K562 (cell line): Measurements from ENCODE around the gene PRR29. TPM values are rescaled to one million over a fixed set of nuclear protein-coding genes. Genes with fewer than 3 reads are reported as not detected.
A peak's percentile ranks its signal among the peaks of the same experiment; 100 is the strongest.

Source experiments
- ARID1B ChIP-seq: fragments of 450-650 bp; IDR thresholded peaks from 2 replicates; pipeline ENCODE4 v1.6.1; 2016; ENCODE audit warnings: antibody characterized with exemption, mild to moderate bottlenecking, inconsistent platforms
- ATF3 ChIP-seq, 2 experiments: fragments of 450-650 bp in 1 of 2; sonication (generic) in 1 of 2; formaldehyde crosslinking in 1 of 2; IDR thresholded peaks in 1 of 2; conservative IDR thresholded peaks in 1 of 2; 2 replicates each; pipeline versions ENCODE4 v1.6.1 to v1.8.1; 2016 to 2023; ENCODE audit warnings: mild to moderate bottlenecking in 2 of 2, moderate library complexity in 2 of 2, inconsistent platforms in 1 of 2, missing genetic modification reagents in 1 of 2
- CGGBP1 ChIP-seq: fragments of 250-450 bp; sonication (Bioruptor Pico); IDR thresholded peaks from 2 replicates; pipeline ENCODE4 v1.9.0; 2021; ENCODE audit warnings: mild to moderate bottlenecking
- ESRRB ChIP-seq: fragments of 250-450 bp; sonication (Bioruptor Pico); IDR thresholded peaks from 2 replicates; pipeline ENCODE4 v1.5.0; 2020; ENCODE audit warnings: mild to moderate bottlenecking, moderate library complexity, borderline replicate concordance
- HMG20A ChIP-seq: fragments of 450-650 bp; formaldehyde crosslinking; conservative IDR thresholded peaks from 2 replicates; pipeline ENCODE4 v1.4.0; 2020; ENCODE audit warnings: mild to moderate bottlenecking, mixed read lengths
- NKRF ChIP-seq: fragments of 450-650 bp; IDR thresholded peaks from 2 replicates; pipeline ENCODE4 v1.6.1; 2016; ENCODE audit warnings: borderline replicate concordance
- NRF1 ChIP-seq, 2 experiments: fragments of 450-650 bp; IDR thresholded peaks in 1 of 2; conservative IDR thresholded peaks in 1 of 2; 2 replicates each; pipeline ENCODE4 v1.6.1; 2014; ENCODE audit warnings: mild to moderate bottlenecking in 2 of 2
- PRDM10 ChIP-seq: fragments of 450-650 bp; IDR thresholded peaks from 2 replicates; pipeline ENCODE4 v1.6.1; 2018; ENCODE audit not compliant: partially characterized antibody
- SMARCA5 ChIP-seq: fragments of 450-650 bp; IDR thresholded peaks from 2 replicates; pipeline ENCODE4 v1.6.1; 2016
- SMARCB1 ChIP-seq: IDR thresholded peaks from 2 replicates; pipeline ENCODE4 v1.6.1; 2011; ENCODE audit warnings: improper control_type of control experiment, low read depth; ENCODE audit not compliant: insufficient read length
- SP1 ChIP-seq: sonication (generic); formaldehyde crosslinking; IDR thresholded peaks from 2 replicates; pipeline ENCODE4 v1.8.1; 2022; ENCODE audit warnings: mild to moderate bottlenecking, missing genetic modification reagents
- SREBF2 ChIP-seq: sonication (generic); formaldehyde crosslinking; IDR thresholded peaks from 2 replicates; pipeline ENCODE4 v1.4.0; 2020; ENCODE audit warnings: mild to moderate bottlenecking, missing genetic modification reagents
- TBP ChIP-seq: optimal IDR thresholded peaks from 2 replicates; pipeline ENCODE3; 2011; ENCODE audit warnings: low read depth, low read length, improper control_type of control experiment
- TEAD4 ChIP-seq, 2 experiments: sonication (generic) in 1 of 2; formaldehyde crosslinking in 1 of 2; IDR thresholded peaks; 2 replicates each; pipeline versions ENCODE4 v1.6.1 to v1.8.0; 2012 to 2022; ENCODE audit warnings: borderline replicate concordance in 1 of 2, inconsistent platforms in 1 of 2, low read length in 1 of 2, mild to moderate bottlenecking in 1 of 2, missing genetic modification reagents in 1 of 2
- polyA plus RNA-seq, 8 experiments: library from polyadenylated mRNA; depleted of rRNA in 4 of 8; stranded (reverse) in 5 of 8; unstranded in 3 of 8; fragments of >200 nt; fragmentation: Nextera tagmentation in 2 of 8; fragmentation: Illumina TruSeq in 1 of 8; extraction: Ambion mirVana in 2 of 8; extraction: Trizol in 1 of 8; gene quantifications; 2 replicates each; pipeline versions ENCODE4 v1.2.1 to v1.2.3, GENCODE V29; 2011 to 2014; ENCODE audit warnings: inconsistent platforms in 1 of 8, missing spikeins in 1 of 8
- total RNA-seq, 7 experiments: library from RNA; depleted of rRNA in 6 of 7; stranded (reverse); fragments of >200 nt in 6 of 7; fragmentation: Illumina TruSeq in 2 of 7; extraction: Trizol in 2 of 7; gene quantifications; 2 replicates each; pipeline versions ENCODE4 v1.2.1 to v1.2.3, GENCODE V29; 2011 to 2021; ENCODE audit warnings: low replicate concordance in 1 of 7
- TF ChIP-seq, protein P1 (sequence below): sonication (generic); formaldehyde crosslinking; IDR thresholded peaks from 2 replicates; pipeline ENCODE4 v1.8.0; 2023; ENCODE audit warnings: mild to moderate bottlenecking, missing genetic modification reagents

Gene PRR29
- total and polyA plus RNA-seq, 9 of the 15 experiments (the other 6 are each of a cell fraction or from before 2014, with no cell fraction given) = 0.08 to 0.58 (median 0.15) TPM; not detected in 5

DNA sequence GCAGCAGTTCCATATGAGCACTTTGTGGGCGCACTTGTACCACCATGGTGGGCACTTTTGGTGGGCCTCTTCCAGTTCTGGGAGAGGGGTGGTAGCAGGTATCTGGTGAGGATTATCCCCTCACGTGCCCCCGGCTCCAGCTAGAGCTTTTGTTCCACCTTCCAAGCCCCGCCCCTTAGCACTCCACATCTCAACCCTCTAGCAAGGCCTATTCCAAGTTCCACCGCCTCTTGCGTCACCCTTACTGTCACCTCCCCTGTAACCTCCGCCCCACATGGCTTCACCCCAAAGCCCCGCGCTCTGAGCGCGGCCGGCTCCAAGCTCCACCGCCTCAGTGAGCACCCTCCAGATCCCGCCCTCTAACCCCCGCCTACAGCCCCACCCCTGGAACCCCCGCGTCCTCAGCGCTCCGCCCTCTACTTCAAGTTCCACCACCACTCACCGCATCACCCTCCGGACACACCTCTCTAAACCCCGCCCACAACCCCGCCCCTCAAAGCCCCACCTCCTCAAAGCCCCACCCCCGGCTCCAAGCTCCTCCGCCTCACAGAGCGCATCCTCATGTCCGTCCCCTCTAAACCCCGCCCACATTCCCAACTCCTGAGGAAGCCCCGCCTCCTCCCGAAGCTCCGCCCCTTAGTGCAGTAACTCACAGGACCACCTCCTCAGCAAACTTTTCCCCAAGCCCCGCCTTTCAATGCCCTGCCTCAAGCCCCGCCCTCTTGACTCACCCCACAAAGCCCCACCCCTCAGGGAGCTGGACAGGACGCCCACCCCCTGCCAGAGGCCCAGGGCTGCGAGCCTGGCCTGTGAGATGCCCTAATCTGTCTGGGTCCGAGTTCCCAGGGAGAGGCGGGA lies 36.6 kb upstream of the PRR29 start (continued):
- TF ChIP-seq PRDM10 (peak; percentile 90), SREBF2 (CRISPR knock-in tag) (no peak), SP1 (CRISPR knock-in tag) (peak; percentile 53; the same call in 1 of the 2 replicates), NKRF (no peak), ARID1B (peak; percentile 45; the same call in 1 of the 2 replicates), TBP (peak; percentile 17), CGGBP1 (CRISPR knock-in tag) (no peak), SMARCA5 (no peak), SMARCB1 (no peak), ATF3 (IDR thresholded peaks at IDR 0.05) (peak; percentile 97), ATF3 (CRISPR knock-in tag; conservative IDR thresholded peaks at IDR 0.05) (no peak), NRF1 (conservative IDR thresholded peaks at IDR 0.05 in 1 of 2, IDR thresholded peaks at IDR 0.05 in 1 of 2) (peak; percentile 77 to 81), ESRRB (CRISPR knock-in tag) (no peak), TEAD4 (IDR thresholded peaks at IDR 0.05; ENCODE audit: low read length) (no peak), TEAD4 (CRISPR knock-in tag; IDR thresholded peaks at IDR 0.05; ENCODE audit: borderline replicate concordance) (no peak), HMG20A (CRISPR knock-in tag) (no peak)
- TF ChIP-seq, protein P1, sequence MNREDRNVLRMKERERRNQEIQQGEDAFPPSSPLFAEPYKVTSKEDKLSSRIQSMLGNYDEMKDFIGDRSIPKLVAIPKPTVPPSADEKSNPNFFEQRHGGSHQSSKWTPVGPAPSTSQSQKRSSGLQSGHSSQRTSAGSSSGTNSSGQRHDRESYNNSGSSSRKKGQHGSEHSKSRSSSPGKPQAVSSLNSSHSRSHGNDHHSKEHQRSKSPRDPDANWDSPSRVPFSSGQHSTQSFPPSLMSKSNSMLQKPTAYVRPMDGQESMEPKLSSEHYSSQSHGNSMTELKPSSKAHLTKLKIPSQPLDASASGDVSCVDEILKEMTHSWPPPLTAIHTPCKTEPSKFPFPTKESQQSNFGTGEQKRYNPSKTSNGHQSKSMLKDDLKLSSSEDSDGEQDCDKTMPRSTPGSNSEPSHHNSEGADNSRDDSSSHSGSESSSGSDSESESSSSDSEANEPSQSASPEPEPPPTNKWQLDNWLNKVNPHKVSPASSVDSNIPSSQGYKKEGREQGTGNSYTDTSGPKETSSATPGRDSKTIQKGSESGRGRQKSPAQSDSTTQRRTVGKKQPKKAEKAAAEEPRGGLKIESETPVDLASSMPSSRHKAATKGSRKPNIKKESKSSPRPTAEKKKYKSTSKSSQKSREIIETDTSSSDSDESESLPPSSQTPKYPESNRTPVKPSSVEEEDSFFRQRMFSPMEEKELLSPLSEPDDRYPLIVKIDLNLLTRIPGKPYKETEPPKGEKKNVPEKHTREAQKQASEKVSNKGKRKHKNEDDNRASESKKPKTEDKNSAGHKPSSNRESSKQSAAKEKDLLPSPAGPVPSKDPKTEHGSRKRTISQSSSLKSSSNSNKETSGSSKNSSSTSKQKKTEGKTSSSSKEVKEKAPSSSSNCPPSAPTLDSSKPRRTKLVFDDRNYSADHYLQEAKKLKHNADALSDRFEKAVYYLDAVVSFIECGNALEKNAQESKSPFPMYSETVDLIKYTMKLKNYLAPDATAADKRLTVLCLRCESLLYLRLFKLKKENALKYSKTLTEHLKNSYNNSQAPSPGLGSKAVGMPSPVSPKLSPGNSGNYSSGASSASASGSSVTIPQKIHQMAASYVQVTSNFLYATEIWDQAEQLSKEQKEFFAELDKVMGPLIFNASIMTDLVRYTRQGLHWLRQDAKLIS = no peak
